ENCODE results near the gene ZNF454.

Gene ZNF454

DNA sequence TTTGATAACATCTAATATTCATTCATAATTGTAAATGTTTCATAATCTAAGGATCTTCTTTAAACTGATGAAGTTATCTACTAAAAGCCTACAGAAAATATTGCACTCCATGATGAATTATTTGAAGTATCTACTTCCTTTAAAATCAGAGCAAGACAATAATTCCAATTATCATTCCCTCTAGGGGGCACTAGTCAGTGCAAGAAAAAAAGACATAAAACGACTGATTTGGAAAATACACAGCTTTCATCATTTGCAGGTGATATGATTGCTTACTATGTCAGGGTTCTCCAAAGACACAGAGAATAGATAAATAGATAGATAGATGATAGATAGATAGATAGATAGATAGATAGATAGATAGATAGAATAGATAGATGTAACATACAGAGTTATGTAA, 67.7 kb downstream of the ZNF454 start:
- H3K27ac Mint-ChIP-seq, result no peak overlapping the region
- DNase-seq, result no peak
- no peaks in the 10 kb centered on the region for H3K36me3 Mint-ChIP-seq
- no peaks in the 10 kb centered on the region for H3K4me1 Mint-ChIP-seq
- H3K27me3 Mint-ChIP-seq, result no peaks in the 10 kb centered on the region
- H3K9me3 Mint-ChIP-seq, result peaks cover 13% of the 10 kb centered on the region
- no peak overlapping the region for H3K4me3 Mint-ChIP-seq
- CTCF ChIA-PET, result no interaction called here
